HFFc6 (cell line): ENCODE measurements around the gene ERH. TPM values are rescaled to one million over a fixed set of nuclear protein-coding genes. Genes with fewer than 3 reads are reported as not detected.

Source experiments
- DNase-seq: peaks from one replicate; pipeline ENCODE4 v3.0.0-alpha.2; 2018
- H3K27ac Mint-ChIP-seq: 2 replicates; pipeline ENCODE4 v1.8.0; 2020; ENCODE audit warnings: mild to moderate bottlenecking, mixed read lengths
- H3K27me3 Mint-ChIP-seq: 2 replicates; pipeline ENCODE4 v1.8.0; 2021; ENCODE audit warnings: mild to moderate bottlenecking, moderate library complexity, mixed read lengths; ENCODE audit not compliant: insufficient read depth
- H3K36me3 Mint-ChIP-seq: 2 replicates; pipeline ENCODE4 v1.8.0; 2021; ENCODE audit warnings: low read depth, mixed read lengths
- H3K4me1 Mint-ChIP-seq: 2 replicates; pipeline ENCODE4 v1.8.0; 2020; ENCODE audit warnings: low read depth, mixed read lengths
- H3K4me3 Mint-ChIP-seq: 2 replicates; pipeline ENCODE4 v1.8.0; 2020; ENCODE audit warnings: mild to moderate bottlenecking, moderate library complexity, mixed read lengths
- H3K9me3 Mint-ChIP-seq: 2 replicates; pipeline ENCODE4 v1.8.0; 2020; ENCODE audit warnings: mild to moderate bottlenecking, mixed read lengths
- total RNA-seq, 6 experiments: library from RNA; stranded (reverse); fragmentation: NEBNext Ultra II Directional; extraction: Animal tissue kit (Norgen Biotek cat#: 25700); gene quantifications; 2 replicates in 1 of 6; 3 replicates in 5 of 6; pipeline ENCODE4 v1.2.3, GENCODE V29; 2021
- TF ChIP-seq, protein P1 (sequence below): fragments of 200-600 bp; sonication (generic); IDR thresholded peaks from 2 replicates; pipeline ENCODE4 v1.5.0; 2021; ENCODE audit warnings: antibody characterized with exemption, mild to moderate bottlenecking

Gene ERH
- total RNA-seq, 6 experiments from 2014 or later = 221 to 287 (median 268) TPM

DNA sequence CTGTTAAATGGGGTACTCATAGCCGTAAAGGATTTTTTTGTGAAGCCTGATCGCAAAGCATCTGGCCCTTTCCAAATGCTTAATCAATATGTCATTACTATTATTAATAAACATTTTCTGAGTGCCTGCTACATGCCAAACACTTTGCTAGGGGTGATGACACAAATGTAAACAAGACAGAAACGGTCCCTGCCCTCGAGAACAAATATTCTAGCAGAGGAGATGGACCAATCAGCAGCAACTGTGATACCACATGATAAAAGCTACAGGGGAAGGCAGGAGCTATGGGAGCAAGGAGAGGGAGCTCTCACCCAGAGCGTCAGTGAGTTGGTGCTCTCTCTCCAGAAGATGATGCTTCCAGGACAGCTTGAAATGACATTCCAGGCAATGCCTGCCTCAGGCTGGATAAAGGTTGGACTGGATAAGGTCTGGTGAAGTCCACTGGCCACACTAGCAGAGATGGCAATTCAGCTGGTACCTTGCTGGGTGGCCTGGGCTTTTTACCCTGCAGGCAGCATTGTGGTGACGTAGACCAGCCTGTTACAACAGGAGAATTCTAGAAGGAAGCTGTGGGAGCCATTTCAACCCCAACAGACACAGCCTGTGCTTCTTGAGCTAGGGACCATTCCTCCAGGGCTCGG is 41.1 kb downstream of the ERH start:
- Mint-ChIP-seq H3K4me1 (peaks cover 6% of the 10 kb centered on the region; the same call in 1 of the 2 replicates), H3K4me3 (no peak overlapping the region), H3K36me3 (no peaks in the 10 kb centered on the region), H3K27me3 (peaks cover 20% of the 10 kb centered on the region), H3K27ac (no peak overlapping the region), H3K9me3 (no peaks in the 10 kb centered on the region)
- no peak for DNase-seq
- TF ChIP-seq, protein P1, sequence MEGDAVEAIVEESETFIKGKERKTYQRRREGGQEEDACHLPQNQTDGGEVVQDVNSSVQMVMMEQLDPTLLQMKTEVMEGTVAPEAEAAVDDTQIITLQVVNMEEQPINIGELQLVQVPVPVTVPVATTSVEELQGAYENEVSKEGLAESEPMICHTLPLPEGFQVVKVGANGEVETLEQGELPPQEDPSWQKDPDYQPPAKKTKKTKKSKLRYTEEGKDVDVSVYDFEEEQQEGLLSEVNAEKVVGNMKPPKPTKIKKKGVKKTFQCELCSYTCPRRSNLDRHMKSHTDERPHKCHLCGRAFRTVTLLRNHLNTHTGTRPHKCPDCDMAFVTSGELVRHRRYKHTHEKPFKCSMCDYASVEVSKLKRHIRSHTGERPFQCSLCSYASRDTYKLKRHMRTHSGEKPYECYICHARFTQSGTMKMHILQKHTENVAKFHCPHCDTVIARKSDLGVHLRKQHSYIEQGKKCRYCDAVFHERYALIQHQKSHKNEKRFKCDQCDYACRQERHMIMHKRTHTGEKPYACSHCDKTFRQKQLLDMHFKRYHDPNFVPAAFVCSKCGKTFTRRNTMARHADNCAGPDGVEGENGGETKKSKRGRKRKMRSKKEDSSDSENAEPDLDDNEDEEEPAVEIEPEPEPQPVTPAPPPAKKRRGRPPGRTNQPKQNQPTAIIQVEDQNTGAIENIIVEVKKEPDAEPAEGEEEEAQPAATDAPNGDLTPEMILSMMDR = no peak

DNA sequence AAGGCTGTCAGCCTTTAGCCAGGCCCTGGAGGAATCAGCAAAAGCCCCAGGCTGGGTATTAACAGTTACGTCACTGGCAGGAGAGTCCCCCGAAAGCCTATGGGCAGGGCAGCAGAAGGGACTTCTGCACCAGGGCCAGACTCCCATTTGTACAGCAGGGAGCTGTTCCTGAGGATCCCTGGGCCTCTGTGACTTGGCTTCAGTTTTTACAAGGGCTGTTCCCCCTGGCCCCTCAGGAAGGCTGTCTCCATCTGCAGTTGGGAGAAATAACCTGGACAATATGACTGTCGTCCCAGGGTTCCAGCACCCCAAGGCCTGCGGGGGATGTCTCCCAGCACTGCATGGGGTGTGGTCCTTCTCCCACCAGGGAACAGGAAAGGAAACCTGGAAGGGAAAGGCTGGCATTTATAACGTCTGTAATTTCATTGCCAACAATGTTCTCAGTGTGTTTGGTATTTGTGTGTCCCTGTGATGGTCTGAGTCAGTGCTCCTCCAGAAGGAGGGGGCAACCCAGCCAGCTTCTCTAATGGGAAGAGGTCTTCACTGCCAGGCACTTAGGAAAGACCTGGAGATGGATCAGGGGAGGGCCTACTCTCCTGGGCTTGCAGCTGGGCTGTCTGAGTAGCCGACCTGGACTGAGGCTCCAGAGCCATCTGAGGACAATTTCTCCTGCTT is 42.4 kb downstream of the ERH start:
- Mint-ChIP-seq H3K36me3 (no peaks in the 10 kb centered on the region), H3K27ac (no peak overlapping the region; the same call in 1 of the 2 replicates), H3K4me3 (no peak overlapping the region), H3K4me1 (peaks cover 6% of the 10 kb centered on the region; the same call in 1 of the 2 replicates), H3K9me3 (no peaks in the 10 kb centered on the region), H3K27me3 (peaks cover 30% of the 10 kb centered on the region)
- TF ChIP-seq, protein P1 = no peak
- peak; percentile 47 for DNase-seq

DNA sequence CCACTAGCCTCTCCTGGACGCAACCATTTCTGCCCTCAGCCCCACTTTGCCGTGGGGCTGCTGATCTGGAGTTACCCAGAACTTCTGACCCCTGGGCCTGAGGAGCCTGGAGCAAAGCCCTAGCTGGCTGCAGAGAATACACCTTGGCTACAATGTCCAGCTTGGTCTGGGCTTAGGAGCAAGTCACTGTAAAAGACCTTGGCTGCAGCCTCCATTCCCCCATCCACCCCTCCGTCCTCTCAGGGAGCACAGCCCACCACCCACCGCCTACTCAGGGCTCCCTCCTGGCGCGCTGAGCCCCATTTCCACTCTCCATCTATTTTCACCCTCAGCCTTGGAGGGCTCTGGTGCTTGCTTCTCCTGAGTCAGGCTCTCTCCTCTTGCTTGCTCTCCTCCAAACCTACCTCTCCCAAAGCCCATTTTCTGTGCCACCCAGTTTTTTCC is 42.9 kb downstream of the ERH start:
- TF ChIP-seq, protein P1 = no peak
- DNase-seq = no peak
- H3K4me3 Mint-ChIP-seq = no peak overlapping the region
- H3K27me3 Mint-ChIP-seq = peaks cover 35% of the 10 kb centered on the region
- peaks cover 6% of the 10 kb centered on the region; the same call in 1 of the 2 replicates for H3K4me1 Mint-ChIP-seq
- H3K9me3 Mint-ChIP-seq = no peaks in the 10 kb centered on the region
- no peaks in the 10 kb centered on the region for H3K36me3 Mint-ChIP-seq
- no peak overlapping the region for H3K27ac Mint-ChIP-seq

DNA sequence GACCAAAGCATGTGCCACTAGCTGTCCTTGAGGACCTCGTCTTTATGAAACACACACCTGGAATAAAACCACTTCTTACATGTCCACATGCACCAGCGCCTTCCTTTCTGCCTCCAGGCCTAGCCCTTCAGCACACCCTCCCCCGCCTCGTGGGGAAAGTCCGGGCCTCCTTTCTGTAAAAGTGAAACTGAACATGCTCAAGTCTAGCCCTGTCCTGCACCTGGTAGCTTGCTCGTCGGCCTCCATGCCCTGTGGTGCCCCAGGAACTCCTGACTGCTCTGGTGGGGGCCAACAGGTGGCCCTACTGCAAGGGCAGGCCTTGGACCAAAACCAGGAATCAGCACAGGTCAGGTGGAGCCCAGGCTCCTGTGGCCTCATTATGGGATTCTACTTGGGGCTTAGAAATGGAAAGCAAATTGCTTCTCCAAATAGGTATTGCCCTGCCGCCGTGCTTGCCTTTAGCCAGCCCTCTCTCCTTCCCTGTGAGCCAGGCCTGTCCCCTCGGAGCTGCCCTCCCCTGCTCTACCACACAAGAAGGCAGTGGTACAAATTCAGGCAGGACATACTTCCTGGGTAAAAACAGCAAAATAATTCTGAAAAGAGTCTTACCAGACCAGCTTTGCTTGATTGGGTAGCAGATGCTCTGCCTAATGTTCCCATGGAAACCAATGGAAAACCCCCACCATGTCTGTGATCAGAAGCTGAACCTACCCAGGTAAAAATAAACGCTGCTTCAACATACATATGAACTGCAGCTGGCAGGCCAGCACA is 43.5 kb downstream of the ERH start:
- no peak overlapping the region for H3K4me3 Mint-ChIP-seq
- TF ChIP-seq, protein P1 = no peak
- peaks cover 38% of the 10 kb centered on the region for H3K27me3 Mint-ChIP-seq
- no peak overlapping the region for H3K27ac Mint-ChIP-seq
- H3K36me3 Mint-ChIP-seq = no peaks in the 10 kb centered on the region
- H3K4me1 Mint-ChIP-seq = peaks cover 6% of the 10 kb centered on the region; the same call in 1 of the 2 replicates
- no peaks in the 10 kb centered on the region for H3K9me3 Mint-ChIP-seq
- no peak for DNase-seq

DNA sequence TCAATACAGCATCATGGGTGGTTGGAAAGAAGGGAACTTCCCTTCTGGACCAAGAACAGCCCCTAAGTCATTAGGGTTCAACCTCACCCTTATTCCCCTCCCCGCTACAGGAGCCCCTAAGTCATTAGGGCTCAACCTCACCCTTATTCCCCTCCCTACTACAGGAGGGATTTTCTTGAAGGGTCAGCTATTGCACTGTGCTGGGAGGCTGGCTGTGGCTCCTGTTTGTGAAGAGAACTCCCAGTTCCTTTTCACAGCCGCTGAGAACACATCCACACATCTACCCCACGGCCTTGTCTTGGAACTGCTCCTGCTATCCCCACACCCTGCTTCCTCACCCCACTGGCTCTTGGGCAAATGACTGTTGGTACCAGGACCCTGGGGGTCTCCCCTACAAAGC is 44.9 kb downstream of the ERH start:
- no peaks in the 10 kb centered on the region for H3K9me3 Mint-ChIP-seq
- no peak for DNase-seq
- H3K27me3 Mint-ChIP-seq = peaks cover 43% of the 10 kb centered on the region
- H3K27ac Mint-ChIP-seq = no peak overlapping the region
- no peak overlapping the region for H3K4me3 Mint-ChIP-seq
- no peaks in the 10 kb centered on the region for H3K36me3 Mint-ChIP-seq
- TF ChIP-seq, protein P1 = no peak
- peaks cover 6% of the 10 kb centered on the region; the same call in 1 of the 2 replicates for H3K4me1 Mint-ChIP-seq
